Adrenal gland (tissue), 5 donors: Measurements from ENCODE around the gene THSD7A.

Source experiments
- CTCF ChIP-seq, 6 experiments: fragments of 450-650 bp in 4 of 6; fragments of 200-600 bp in 2 of 6; sonication (generic) in 1 of 6; IDR thresholded peaks; 1 replicate in 5 of 6; 2 replicates in 1 of 6; pipeline versions ENCODE4 v1.5.1 to v1.8.0; 2016 to 2021; ENCODE audit warnings: antibody characterized with exemption in 6 of 6, mild to moderate bottlenecking in 2 of 6, moderate library complexity in 1 of 6
- POLR2A ChIP-seq, 2 donors: fragments of 450-650 bp; IDR thresholded peaks; one replicate each; pipeline ENCODE4 v1.6.1; 2017; ENCODE audit warnings: antibody characterized with exemption in 2 of 2, mild to moderate bottlenecking in 2 of 2, moderate library complexity in 1 of 2
- donor health status: DM: no; HTN: no; CAD: no.

- TF ChIP-seq CTCF (IDR thresholded peaks at IDR 0.05), result no peak
- TF ChIP-seq POLR2A (IDR thresholded peaks at IDR 0.05), result no peak
Measured at GRCh38 chr7:11737723-11738122, 94.3 kb downstream of the THSD7A start.
